ENCODE data around the gene MKLN1.

MKLN1 gene

DNA sequence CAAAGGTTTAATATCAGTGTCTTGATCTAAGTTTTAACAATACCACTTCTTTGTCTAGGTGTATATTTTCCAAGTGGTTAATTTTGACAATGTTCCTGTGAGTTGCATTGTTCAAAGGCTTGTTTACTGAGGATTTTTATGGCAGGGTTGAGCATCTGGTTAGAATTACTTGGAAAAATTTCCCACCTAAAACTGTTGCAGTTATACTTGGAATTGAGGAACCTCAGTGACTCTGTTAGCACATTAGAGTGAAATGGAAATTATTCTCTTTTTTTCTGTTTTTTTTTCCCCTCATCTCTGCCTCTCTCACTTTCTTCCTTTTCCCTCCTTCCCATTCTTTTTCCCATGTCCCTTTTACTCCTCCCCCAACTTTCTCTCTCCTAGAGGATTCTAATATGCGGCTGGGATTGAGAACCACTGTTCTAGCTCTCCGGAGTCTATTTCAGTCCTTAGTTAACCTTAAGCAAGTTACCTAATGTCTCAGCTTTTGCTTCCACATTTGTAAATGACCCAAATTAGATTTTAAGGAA lies 121.8 kb downstream of the MKLN1 start:
- H3K4me3 ChIP-seq (ENCODE audit: low read depth, low read length) = no peak overlapping the region
- in situ Hi-C loops (cut with HindIII; ENCODE audit: low pct_ligation_motif_present, low sequenced_read_pairs) = no loop called here
- no peaks in the 10 kb centered on the region for H3K36me3 ChIP-seq (replicated peaks)
- DNase-seq = no peak
- TF ChIP-seq, protein P1, sequence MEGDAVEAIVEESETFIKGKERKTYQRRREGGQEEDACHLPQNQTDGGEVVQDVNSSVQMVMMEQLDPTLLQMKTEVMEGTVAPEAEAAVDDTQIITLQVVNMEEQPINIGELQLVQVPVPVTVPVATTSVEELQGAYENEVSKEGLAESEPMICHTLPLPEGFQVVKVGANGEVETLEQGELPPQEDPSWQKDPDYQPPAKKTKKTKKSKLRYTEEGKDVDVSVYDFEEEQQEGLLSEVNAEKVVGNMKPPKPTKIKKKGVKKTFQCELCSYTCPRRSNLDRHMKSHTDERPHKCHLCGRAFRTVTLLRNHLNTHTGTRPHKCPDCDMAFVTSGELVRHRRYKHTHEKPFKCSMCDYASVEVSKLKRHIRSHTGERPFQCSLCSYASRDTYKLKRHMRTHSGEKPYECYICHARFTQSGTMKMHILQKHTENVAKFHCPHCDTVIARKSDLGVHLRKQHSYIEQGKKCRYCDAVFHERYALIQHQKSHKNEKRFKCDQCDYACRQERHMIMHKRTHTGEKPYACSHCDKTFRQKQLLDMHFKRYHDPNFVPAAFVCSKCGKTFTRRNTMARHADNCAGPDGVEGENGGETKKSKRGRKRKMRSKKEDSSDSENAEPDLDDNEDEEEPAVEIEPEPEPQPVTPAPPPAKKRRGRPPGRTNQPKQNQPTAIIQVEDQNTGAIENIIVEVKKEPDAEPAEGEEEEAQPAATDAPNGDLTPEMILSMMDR (IDR thresholded peaks at IDR 0.05; ENCODE audit: low read depth, low read length, missing control alignments) = no peak
- no peak overlapping the region for H3K27ac ChIP-seq
- H3K27me3 ChIP-seq (replicated peaks) = no peaks in the 10 kb centered on the region

DNA sequence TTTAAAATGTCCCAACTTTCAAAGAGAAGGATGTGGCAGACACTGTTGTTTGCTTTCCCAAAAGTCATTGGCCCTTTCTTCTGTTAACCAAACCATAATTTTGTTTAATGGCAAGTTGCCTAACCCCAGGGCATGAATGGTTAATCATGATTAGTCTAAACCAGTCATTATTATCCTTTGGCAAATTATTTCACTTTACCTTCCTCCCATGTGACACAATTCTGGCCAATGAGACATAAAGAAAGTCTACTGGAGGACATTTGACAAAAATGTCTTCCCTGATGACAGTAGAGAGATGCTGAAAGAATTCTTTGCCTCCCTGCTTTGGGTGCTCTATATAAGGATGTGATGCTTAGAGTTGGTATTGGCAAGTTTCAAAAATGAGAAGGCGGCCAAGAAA lies 126.8 kb downstream of the MKLN1 start:
- in situ Hi-C loops (cut with HindIII; ENCODE audit: low pct_ligation_motif_present, low sequenced_read_pairs) = no loop called here
- no peak for DNase-seq
- no peak overlapping the region for H3K27ac ChIP-seq
- H3K4me3 ChIP-seq (ENCODE audit: low read depth, low read length) = no peak overlapping the region
- H3K27me3 ChIP-seq (replicated peaks) = no peaks in the 10 kb centered on the region
- TF ChIP-seq, protein P1 (IDR thresholded peaks at IDR 0.05; ENCODE audit: low read depth, low read length, missing control alignments) = no peak
- H3K36me3 ChIP-seq (replicated peaks) = no peaks in the 10 kb centered on the region

DNA sequence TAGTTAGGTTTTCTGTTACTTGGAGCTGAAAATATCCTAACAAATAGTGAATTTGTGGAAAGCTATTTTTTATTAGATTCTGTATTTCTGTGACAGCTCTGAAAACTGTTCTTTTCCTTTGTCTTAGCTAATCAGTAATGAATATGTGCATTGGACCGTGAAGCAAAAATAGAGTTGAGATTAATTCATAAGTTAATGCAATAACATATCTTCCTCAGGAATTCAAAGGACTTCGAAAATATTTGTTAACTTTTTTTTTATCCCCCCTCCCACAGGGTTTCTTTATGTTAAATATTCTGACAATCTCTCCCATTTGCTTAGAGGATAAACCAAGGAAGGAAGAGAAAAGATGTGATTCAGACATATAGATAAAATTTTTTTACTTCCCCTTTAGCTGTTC lies 127.3 kb downstream of the MKLN1 start:
- Histone ChIP-seq H3K27ac (no peak overlapping the region), H3K36me3 (replicated peaks) (no peaks in the 10 kb centered on the region), H3K4me3 (ENCODE audit: low read depth, low read length) (no peak overlapping the region), H3K27me3 (replicated peaks) (no peaks in the 10 kb centered on the region)
- in situ Hi-C loops (cut with HindIII; ENCODE audit: low pct_ligation_motif_present, low sequenced_read_pairs) = no loop called here
- TF ChIP-seq, protein P1 (IDR thresholded peaks at IDR 0.05; ENCODE audit: low read depth, low read length, missing control alignments) = no peak
- DNase-seq = no peak

DNA sequence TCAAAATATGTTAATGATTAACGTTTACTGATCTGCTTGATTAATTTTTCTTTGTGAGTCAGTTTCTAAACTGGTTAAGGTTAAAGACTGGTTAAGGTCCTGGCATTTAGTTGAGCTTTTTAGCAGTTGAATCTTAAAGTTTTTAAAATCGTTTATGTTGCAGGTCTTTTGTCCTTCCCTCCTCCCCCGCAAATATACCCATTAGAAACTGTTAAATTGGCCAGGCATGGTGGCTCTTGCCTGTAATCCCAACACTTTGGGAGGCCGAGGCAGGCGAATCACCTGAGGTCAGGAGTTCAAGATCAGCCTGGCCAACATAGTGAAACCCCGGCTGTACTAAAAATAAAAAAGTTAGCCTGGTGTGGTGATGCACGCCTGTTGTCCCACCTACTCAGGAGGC lies 127.9 kb downstream of the MKLN1 start:
- H3K27ac ChIP-seq = no peak overlapping the region

DNA sequence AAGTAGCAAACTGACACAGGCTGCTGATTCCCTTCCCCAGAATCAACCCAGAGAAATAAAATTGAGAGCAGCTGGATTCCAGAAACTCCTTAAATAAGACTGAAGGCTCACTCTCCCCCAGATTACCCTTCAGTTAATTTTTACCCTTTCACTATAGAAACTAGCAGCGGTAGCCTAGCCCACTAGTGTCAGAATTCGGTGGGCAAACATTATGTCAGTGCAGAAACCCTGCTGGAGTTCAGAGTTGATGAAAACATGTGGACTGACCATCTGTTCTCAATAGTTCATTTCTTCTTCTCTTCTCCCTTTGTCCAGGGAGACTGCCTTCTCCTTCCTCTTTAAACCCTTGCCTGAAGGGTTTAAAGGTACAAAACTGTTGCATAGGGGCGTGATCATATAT lies 128.7 kb downstream of the MKLN1 start:
- in situ Hi-C loops (cut with HindIII; ENCODE audit: low pct_ligation_motif_present, low sequenced_read_pairs) = no loop called here
- H3K27me3 ChIP-seq (replicated peaks) = no peaks in the 10 kb centered on the region
- H3K4me3 ChIP-seq (ENCODE audit: low read depth, low read length) = no peak overlapping the region
- no peaks in the 10 kb centered on the region for H3K36me3 ChIP-seq (replicated peaks)
- DNase-seq = no peak
- TF ChIP-seq, protein P1 (IDR thresholded peaks at IDR 0.05; ENCODE audit: low read depth, low read length, missing control alignments) = no peak
- H3K27ac ChIP-seq = no peak overlapping the region

More for the DNA sequence above, 127.9 kb downstream of the MKLN1 start:
- in situ Hi-C loops (cut with HindIII; ENCODE audit: low pct_ligation_motif_present, low sequenced_read_pairs) = no loop called here
- Histone ChIP-seq H3K27me3 (replicated peaks) (no peaks in the 10 kb centered on the region), H3K36me3 (replicated peaks) (no peaks in the 10 kb centered on the region), H3K4me3 (ENCODE audit: low read depth, low read length) (no peak overlapping the region)
- no peak for DNase-seq
- TF ChIP-seq, protein P1 (IDR thresholded peaks at IDR 0.05; ENCODE audit: low read depth, low read length, missing control alignments) = no peak

DNA sequence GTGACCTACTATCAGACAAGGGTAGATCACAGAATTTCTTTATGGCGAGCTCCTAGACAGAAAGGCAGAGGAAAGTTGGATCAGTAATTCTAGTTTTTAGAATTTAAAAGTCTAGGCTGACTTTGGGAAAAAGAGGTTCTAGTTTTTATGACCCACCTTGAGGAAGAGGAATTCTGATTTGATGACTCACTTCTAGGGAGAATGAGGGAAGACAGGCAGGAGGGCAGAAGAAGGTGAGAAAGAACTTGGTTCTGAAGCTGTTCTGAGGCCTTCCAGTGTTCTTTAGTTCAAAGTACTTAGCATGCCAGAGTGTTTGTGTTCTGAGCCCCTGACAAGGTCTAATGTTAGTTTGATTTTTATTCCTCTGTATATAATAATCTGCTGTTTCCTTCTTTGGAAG lies 131.6 kb downstream of the MKLN1 start:
- TF ChIP-seq, protein P1 (IDR thresholded peaks at IDR 0.05; ENCODE audit: low read depth, low read length, missing control alignments) = no peak
- Histone ChIP-seq H3K36me3 (replicated peaks) (peaks cover under 1% of the 10 kb centered on the region), H3K27ac (no peak overlapping the region), H3K4me3 (ENCODE audit: low read depth, low read length) (no peak overlapping the region), H3K27me3 (replicated peaks) (no peaks in the 10 kb centered on the region)
- DNase-seq = no peak
- in situ Hi-C loops (cut with HindIII; ENCODE audit: low pct_ligation_motif_present, low sequenced_read_pairs) = no loop called here
